DND-41 (cell line): ENCODE measurements around the gene ZCCHC3.
"Not testable (repeated sequence)": the region's sequence is repeated elsewhere in the genome, so short reads cannot be mapped to it uniquely, and the experiment has no call there.

Experiments
- ATAC-seq: fragments of 200-7000 bp; cut with Tn5 transposase; 3 replicates; pipeline ENCODE4 v1.9.1; 2021; ENCODE audit warnings: low read depth; ENCODE audit not compliant: insufficient read depth
- DNase-seq: peaks from one replicate; pipeline ENCODE4 v3.0.0-alpha.2; 2020
- H2AFZ ChIP-seq: 2 replicates; pipeline ENCODE4 v1.6.0; 2012; ENCODE audit warnings: low read depth, low read length
- H3K27ac ChIP-seq: 2 replicates; pipeline ENCODE4 v1.5.1; 2012; ENCODE audit warnings: low read length, inconsistent platforms
- H3K27me3 ChIP-seq: fragments of 200-600 bp; sonication (generic); 2 replicates; pipeline ENCODE4 v1.6.0; 2012; ENCODE audit warnings: low read length, mild to moderate bottlenecking, inconsistent platforms; ENCODE audit not compliant: insufficient read depth, poor library complexity
- H3K36me3 ChIP-seq: 2 replicates; pipeline ENCODE4 v1.5.1; 2012; ENCODE audit warnings: low read length, inconsistent platforms; ENCODE audit not compliant: insufficient read depth
- H3K4me1 ChIP-seq: 2 replicates; pipeline ENCODE4 v1.5.1; 2012; ENCODE audit warnings: mild to moderate bottlenecking, low read length; ENCODE audit not compliant: insufficient read depth
- H3K4me2 ChIP-seq: 2 replicates; pipeline ENCODE4 v1.6.0; 2012; ENCODE audit warnings: mild to moderate bottlenecking, moderate library complexity, low read length, inconsistent platforms; ENCODE audit not compliant: insufficient read depth
- H3K4me3 ChIP-seq, 2 experiments: fragments of 200-600 bp in 1 of 2; shearing (Covaris generic) in 1 of 2; 2 replicates each; pipeline ENCODE4 v1.5.1; 2012 to 2016; ENCODE audit warnings: inconsistent platforms in 2 of 2, low read length in 2 of 2, mild to moderate bottlenecking in 2 of 2, low read depth in 1 of 2, moderate library complexity in 1 of 2
- H3K79me2 ChIP-seq: 2 replicates; pipeline ENCODE4 v1.6.0; 2012; ENCODE audit warnings: low read length, inconsistent platforms; ENCODE audit not compliant: insufficient read depth
- H3K9ac ChIP-seq: 2 replicates; pipeline ENCODE4 v1.6.0; 2012; ENCODE audit warnings: low read depth, mild to moderate bottlenecking, inconsistent platforms, low read length, moderate library complexity
- H3K9me3 ChIP-seq: 2 replicates; pipeline ENCODE4 v1.5.1; 2012; ENCODE audit warnings: low read length, moderate library complexity, mild to moderate bottlenecking, inconsistent platforms; ENCODE audit not compliant: insufficient read depth, severe bottlenecking
- H4K20me1 ChIP-seq: 2 replicates; pipeline ENCODE4 v1.6.0; 2012; ENCODE audit warnings: low read length; ENCODE audit not compliant: insufficient read depth
- EZH2 ChIP-seq: IDR thresholded peaks from 3 replicates; pipeline ENCODE4 v1.6.1; 2012; ENCODE audit warnings: borderline replicate concordance, low read depth, mild to moderate bottlenecking, moderate library complexity, low read length, inconsistent platforms; ENCODE audit not compliant: severe bottlenecking
- TF ChIP-seq, protein P1 (sequence below): IDR thresholded peaks from 2 replicates; pipeline ENCODE4 v1.5.1; 2012; ENCODE audit warnings: borderline replicate concordance, low read length, moderate library complexity, mild to moderate bottlenecking; ENCODE audit not compliant: poor library complexity, severe bottlenecking; ENCODE audit errors: extremely low read depth

Gene ZCCHC3

GRCh38 chr20:334578-334977 is 37.2 kb downstream of the ZCCHC3 start:
- no peaks in the 10 kb centered on the region for H3K79me2 ChIP-seq
- ATAC-seq (no peak), DNase-seq (no peak)
- H3K9me3 ChIP-seq: no peaks in the 10 kb centered on the region
- peaks cover 9% of the 10 kb centered on the region; the same call in 1 of the 2 replicates for H3K4me1 ChIP-seq
- no peaks in the 10 kb centered on the region for H3K27me3 ChIP-seq
- no peak overlapping the region for H3K9ac ChIP-seq
- H3K4me2 ChIP-seq: no peak overlapping the region
- H3K27ac ChIP-seq: no peak overlapping the region
- peaks cover 12% of the 10 kb centered on the region for H4K20me1 ChIP-seq
- H2AFZ ChIP-seq: no peak overlapping the region
- no peak overlapping the region for H3K4me3 ChIP-seq
- peaks cover 3% of the 10 kb centered on the region; the same call in 1 of the 2 replicates for H3K36me3 ChIP-seq
- no peak for TF ChIP-seq EZH2

DNA sequence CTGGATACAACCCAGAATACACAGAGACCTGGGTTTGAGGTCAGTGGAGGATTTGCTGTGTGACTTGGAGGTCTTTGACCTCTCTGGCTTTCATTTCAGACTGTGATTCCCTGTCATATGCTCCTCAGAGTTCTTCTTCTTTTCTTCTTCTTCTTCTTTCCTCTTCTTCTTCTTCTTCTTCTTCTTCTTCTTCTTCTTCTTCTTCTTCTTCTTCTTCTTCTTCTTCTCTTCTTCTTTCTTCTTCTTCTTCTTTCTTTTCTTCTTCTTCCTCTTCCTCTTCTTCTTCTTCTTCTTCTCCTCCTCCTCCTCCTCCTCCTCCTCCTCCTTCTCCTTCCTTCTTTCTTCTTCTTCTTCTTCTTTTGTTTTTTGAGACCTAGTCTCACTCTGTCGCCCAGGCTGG is 38.7 kb downstream of the ZCCHC3 start:
- not testable (repeated sequence) for DNase-seq, H3K9me3 ChIP-seq, H3K79me2 ChIP-seq, ATAC-seq, H3K4me2 ChIP-seq, H2AFZ ChIP-seq, H3K4me1 ChIP-seq, H3K36me3 ChIP-seq, H3K27me3 ChIP-seq, H3K27ac ChIP-seq, H3K9ac ChIP-seq, H3K4me3 ChIP-seq, H4K20me1 ChIP-seq

GRCh38 chr20:341682-342081 is 44.3 kb downstream of the ZCCHC3 start:
- no peak for TF ChIP-seq EZH2
- TF ChIP-seq, protein P1, sequence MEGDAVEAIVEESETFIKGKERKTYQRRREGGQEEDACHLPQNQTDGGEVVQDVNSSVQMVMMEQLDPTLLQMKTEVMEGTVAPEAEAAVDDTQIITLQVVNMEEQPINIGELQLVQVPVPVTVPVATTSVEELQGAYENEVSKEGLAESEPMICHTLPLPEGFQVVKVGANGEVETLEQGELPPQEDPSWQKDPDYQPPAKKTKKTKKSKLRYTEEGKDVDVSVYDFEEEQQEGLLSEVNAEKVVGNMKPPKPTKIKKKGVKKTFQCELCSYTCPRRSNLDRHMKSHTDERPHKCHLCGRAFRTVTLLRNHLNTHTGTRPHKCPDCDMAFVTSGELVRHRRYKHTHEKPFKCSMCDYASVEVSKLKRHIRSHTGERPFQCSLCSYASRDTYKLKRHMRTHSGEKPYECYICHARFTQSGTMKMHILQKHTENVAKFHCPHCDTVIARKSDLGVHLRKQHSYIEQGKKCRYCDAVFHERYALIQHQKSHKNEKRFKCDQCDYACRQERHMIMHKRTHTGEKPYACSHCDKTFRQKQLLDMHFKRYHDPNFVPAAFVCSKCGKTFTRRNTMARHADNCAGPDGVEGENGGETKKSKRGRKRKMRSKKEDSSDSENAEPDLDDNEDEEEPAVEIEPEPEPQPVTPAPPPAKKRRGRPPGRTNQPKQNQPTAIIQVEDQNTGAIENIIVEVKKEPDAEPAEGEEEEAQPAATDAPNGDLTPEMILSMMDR: no peak
- Histone ChIP-seq H2AFZ (no peak overlapping the region), H3K27me3 (no peaks in the 10 kb centered on the region), H3K4me2 (no peak overlapping the region), H3K36me3 (no peaks in the 10 kb centered on the region), H3K9ac (no peak overlapping the region), H3K4me1 (peaks cover 1% of the 10 kb centered on the region), H3K79me2 (no peaks in the 10 kb centered on the region), H3K4me3 (no peak overlapping the region), H3K27ac (no peak overlapping the region), H3K9me3 (no peaks in the 10 kb centered on the region), H4K20me1 (no peaks in the 10 kb centered on the region)
- no peak for DNase-seq
- no peak for ATAC-seq

DNA sequence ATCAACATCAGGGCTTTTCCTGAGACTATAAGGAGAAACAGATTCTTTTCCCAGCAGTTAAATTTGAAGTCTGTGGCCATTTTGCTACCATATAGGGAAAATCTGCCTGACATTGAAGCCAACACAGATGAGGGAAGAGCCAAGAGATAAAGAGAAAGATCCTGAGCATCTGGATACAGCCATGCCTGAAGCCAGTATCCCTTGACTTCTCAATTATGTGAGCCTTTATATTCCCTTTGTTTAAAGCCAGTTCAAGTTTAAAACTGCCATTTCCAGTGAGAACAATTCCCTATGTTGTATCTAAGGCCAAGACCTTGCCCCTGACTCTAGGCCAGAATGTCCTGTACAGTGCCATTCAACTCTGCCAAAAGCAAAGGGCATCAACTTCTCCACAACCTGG is 45.7 kb downstream of the ZCCHC3 start:
- Histone ChIP-seq H4K20me1 (no peaks in the 10 kb centered on the region), H3K4me2 (no peak overlapping the region), H3K9ac (no peak overlapping the region), H3K79me2 (no peaks in the 10 kb centered on the region), H3K27me3 (peaks cover 4% of the 10 kb centered on the region), H3K4me1 (peaks cover 16% of the 10 kb centered on the region), H3K4me3 (no peak overlapping the region), H3K27ac (no peak overlapping the region), H3K9me3 (no peaks in the 10 kb centered on the region), H3K36me3 (no peaks in the 10 kb centered on the region), H2AFZ (no peak overlapping the region)
- DNase-seq: no peak
- ATAC-seq: no peak
- TF ChIP-seq, protein P1: no peak
- no peak for TF ChIP-seq EZH2
